Left kidney (tissue), 2 donors: Measurements from ENCODE around the gene BAZ1B. TPM values are rescaled to one million over a fixed set of nuclear protein-coding genes. Genes with fewer than 3 reads are reported as not detected.
"Not testable (repeated sequence)": the region's sequence is repeated elsewhere in the genome, so short reads cannot be mapped to it uniquely, and the experiment has no call there.

Experiments
- DNase-seq: peaks from one replicate; pipeline ENCODE4 v3.0.0-alpha.2; 2013
- polyA plus RNA-seq: library from polyadenylated mRNA; unstranded; fragments of 120-200 nt; gene quantifications from one replicate; pipeline ENCODE4 v1.2.1, GENCODE V29; 2013; ENCODE audit not compliant: insufficient read length

The BAZ1B gene
- polyA plus RNA-seq, 1 donor, result 85.9 TPM

- DNase-seq, result no peak
Measured at GRCh38 chr7:73448609-73449008, 73.5 kb downstream of the BAZ1B start.

GRCh38 chr7:73447121-73447733, 74.9 kb downstream of the BAZ1B start:
- DNase-seq, result no peak

GRCh38 chr7:73446682-73447081, 75.4 kb downstream of the BAZ1B start:
- no peak for DNase-seq

GRCh38 chr7:73443548-73444255, 78.4 kb downstream of the BAZ1B start:
- no peak for DNase-seq

GRCh38 chr7:73442903-73443500, 79.1 kb downstream of the BAZ1B start:
- no peak for DNase-seq

- DNase-seq, result no peak
Measured at GRCh38 chr7:73442222-73442902, 79.7 kb downstream of the BAZ1B start.

- DNase-seq, result no peak
Measured at GRCh38 chr7:73439410-73439704, 82.7 kb downstream of the BAZ1B start.

GRCh38 chr7:73438547-73439409, 83.3 kb downstream of the BAZ1B start:
- DNase-seq, result no peak

- no peak for DNase-seq
Measured at GRCh38 chr7:73437621-73438416, 84.3 kb downstream of the BAZ1B start.

- DNase-seq, result no peak
Measured at GRCh38 chr7:73437091-73437490, 85.0 kb downstream of the BAZ1B start.

- no peak for DNase-seq
Measured at GRCh38 chr7:73436031-73436929, 85.8 kb downstream of the BAZ1B start.

GRCh38 chr7:73435471-73436009, 86.6 kb downstream of the BAZ1B start:
- no peak for DNase-seq

- no peak for DNase-seq
Measured at GRCh38 chr7:73434701-73435069, 87.4 kb downstream of the BAZ1B start.

- DNase-seq, result no peak
Measured at GRCh38 chr7:73433924-73434700, 88.0 kb downstream of the BAZ1B start.

- no peak for DNase-seq
Measured at GRCh38 chr7:73432676-73433075, 89.4 kb downstream of the BAZ1B start.

GRCh38 chr7:73431041-73431835, 90.9 kb downstream of the BAZ1B start:
- no peak for DNase-seq

- not testable (repeated sequence) for DNase-seq
Measured at GRCh38 chr7:73430540-73430939, 91.6 kb downstream of the BAZ1B start.
